GM21526 (cell line): ENCODE results near the gene DENR.
"Not testable (repeated sequence)": the region's sequence is repeated elsewhere in the genome, so short reads cannot be mapped to it uniquely, and the experiment has no call there.

ENCODE experiments used
- ATAC-seq: cut with Tn5 transposase; IDR thresholded peaks from one replicate; pipeline ENCODE4 v1.9.1; 2021; ENCODE audit warnings: moderate library complexity; ENCODE audit not compliant: unreplicated experiment, low FRiP score

Gene DENR

DNA sequence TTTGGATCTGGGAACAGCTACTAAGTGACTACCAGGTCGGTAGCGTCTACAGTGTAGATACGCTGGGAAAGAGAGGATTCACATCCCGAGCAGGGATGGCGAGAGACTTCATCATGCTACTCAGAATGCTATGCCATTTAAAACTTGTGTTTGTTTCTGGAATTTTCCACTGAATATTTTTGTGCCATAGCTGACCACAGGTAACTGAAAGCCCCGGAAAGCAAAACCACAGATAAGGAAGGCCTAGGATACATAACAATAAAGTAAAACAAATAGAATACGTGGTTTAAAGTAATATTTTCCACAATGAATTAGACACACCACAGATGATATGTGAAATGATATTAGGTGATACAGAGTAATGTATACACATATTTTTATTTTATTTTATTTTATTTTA lies 14.1 kb upstream of the DENR start:
- no peak for ATAC-seq

DNA sequence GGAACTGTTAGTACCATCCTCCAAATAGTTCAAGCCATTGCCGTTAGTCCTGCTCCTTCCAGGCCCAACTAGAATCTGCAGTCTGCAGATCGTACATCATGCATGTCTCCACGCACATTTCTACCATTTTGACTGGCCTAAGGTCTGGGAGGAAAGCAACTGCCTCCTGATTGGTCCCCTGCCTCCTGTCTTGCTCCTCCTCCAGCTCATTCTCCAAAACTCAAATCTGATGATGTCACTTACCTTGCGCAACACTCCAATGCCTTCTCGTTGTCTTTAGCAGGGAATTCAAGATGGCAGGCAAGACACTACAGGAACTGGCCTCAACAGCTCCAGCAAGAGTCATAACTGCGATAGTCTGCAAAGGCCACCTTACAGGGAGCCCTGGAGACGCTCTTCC lies 12.3 kb upstream of the DENR start:
- no peak for ATAC-seq

DNA sequence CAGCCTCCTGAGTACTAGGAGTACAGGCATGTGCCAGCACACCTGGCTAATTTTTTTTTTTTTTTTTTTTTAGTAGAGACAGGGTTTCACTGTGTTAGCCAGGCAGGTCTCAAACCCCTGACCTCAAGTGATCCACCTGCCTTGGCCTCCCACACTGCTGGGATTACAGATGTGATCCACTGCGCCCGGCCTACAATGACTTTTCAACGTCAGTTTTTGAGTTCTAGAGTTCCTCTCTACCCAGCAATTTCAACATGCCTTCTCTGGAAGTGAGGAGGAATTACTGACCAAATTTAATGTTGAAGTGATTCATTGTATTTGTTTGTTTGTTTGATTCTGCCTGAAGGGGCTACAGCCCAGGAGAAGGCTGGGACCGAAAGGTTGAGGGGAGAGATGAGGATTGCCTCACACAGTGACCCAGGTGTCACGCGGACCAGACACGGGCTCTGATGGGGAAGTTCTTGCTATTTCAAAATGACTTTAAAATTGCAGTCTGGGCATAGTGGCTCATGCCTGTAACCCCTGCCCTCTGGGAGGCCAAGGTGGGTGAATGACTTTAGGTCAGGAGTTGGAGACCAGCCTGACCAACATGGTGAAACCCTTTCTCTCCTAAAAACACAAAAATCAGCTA lies 8.6 kb upstream of the DENR start:
- ATAC-seq: no peak

DNA sequence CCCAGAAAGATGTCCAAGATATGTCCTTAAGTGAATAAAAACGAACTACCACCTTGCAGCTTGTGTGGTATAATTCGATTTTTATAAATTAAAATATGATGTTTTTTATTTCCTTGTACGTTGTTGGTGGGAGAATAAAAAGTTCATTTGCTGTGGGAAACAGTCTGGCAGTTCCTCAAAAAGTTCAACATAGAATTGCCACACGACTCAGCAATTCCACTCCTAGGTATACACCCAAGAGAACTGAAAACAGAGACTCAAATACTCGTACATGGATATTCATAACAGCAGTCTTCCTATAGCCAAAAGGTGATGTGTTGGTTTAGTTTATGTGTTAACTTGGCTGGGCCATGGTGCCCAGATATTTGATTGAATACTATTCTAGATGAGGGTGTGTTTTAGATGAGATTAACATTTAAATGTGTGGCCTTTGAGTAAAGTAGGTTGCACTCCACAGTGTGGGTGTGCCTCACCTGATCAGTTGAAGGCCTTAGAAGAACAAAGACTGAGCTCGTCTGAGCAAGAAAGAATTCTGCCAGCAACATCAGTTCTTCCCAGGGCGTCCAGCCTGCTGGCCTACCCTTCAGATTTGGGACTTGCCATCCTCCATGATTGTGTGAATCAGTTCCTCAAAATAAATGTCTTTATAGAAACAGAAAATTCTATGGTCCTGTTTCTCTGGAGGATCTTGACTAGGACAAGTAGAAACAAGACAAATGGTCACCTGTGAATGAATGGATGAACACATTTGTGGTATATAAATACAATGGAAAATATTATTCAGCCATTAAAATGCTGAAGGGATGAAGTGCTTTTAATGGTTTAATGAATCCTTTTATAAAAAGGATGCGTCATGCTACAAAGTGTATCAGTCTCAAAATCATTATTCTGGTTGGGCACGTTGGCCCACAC lies 5.1 kb upstream of the DENR start:
- ATAC-seq: no peak

DNA sequence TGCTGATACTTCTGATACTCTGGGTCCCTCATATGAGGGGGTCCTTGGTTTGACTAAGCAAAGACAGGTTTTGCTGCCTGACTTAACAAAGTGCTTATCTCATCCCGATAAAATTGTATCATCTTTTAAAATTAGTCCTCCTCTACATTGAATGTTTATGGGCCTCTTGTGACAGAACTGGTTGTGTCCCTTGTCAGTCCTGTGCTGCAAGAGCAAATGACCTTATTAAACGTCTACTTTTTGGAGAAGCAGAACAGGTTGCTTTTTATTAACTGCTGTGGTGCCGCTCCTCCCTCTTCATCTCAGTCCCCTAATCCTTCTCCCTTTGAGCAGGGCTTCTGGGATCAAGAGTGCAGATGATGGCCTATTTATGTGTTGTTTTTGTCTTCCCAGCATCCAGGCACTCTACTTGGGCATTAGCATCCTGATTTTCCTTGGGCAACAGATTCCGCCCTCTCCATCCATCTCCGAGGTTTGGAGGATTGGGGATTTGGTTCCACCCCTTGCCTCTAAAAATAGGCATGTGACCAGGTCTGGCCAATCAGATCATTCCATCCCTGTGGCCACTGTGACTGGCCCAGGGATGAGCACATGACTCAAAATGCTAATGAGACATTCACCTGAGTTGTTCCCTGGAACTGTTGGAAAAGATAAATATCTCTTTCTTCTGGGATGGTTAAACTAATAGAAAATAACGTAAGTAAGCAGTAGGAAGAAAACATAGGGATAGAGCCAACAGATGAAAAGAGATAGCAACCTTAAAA lies 2.9 kb upstream of the DENR start:
- ATAC-seq: no peak

DNA sequence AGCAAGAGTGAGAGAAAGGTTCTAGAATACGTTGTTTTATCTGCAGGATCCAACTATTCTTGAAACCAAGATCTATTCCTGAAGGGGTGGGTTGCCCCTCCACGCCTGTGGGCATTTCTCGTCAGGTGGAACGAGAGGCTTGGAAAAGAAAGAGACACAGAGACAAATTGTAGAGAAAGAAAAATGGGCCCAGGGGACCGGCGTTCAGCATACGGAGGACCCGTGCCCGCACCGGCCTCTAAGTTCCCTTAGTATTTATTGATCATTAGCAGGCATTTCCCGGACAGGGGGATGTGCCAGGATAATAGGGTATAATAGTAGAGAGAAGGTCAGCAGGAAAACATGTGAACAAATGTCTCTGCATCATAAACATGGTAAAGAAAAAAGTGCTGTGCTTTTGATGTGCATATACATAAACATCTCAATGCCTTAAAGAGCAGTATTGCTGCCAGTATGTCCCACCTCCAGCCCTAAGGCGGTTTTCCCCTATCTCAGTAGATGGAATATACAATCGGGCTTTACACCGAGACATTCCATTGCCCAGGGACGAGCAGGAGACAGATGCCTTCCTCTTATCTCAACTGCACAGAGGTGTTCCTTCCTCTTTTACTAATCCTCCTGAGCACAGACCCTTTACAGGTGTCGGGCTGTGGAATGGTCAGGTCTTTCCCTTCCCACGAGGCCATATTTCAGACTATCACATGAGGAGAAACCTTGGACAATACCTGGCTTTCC lies 1.7 kb upstream of the DENR start:
- not testable (repeated sequence) for ATAC-seq

DNA sequence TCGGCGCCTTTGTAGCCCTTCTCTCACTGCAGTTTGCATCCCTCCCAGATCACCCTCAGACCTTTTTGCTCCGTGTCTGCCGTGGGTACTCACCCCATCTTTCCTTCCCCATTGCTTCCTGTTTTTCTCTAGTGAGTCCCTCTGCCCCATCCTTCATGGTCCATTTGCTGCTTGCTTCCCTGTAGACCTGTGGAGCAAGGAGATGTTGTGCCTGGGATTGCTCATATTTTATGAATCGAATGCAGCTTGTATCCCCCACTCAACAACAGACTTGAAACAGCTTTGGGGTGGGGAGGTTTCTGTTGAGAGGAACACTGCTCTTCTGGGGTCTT lies 661 bp downstream of the DENR start:
- no peak for ATAC-seq

DNA sequence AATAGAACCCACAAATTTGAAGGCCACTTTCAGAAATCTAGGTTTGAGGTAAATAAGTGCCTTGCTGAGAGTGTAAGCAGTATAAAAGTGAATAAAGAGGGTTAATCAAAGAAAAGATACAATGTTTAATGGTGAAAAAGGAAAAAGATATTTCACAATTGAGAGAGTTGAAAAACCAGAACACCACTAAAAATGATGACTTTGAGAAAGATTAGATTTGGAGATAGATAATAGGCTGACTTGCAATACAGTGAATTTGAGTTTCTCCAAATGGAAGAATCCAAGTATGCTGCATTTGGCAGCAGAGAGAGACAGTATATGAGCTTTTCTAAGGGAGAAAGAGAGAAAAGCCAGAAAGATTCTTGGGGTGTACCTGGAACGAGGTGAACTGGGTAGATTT lies 2.2 kb downstream of the DENR start:
- no peak for ATAC-seq

DNA sequence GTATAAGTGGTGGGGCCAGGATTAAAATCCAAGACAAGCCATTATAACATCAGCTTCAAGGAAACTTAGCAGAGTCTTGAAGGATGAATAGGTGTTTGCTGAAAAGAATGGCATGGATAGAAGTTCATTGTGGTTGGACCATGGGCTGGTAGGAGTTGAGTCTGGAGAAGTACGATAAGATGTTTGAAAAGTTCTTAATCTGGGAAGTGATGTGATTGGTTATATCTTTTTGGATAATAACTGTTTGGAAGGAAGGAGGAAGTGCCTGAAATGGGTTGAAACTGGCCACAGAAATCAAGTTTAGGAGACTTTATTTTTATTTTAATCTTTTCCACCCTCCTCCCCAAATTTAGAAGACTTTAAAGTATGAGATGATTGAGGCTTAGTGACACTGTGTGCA lies 4.9 kb downstream of the DENR start:
- no peak for ATAC-seq

DNA sequence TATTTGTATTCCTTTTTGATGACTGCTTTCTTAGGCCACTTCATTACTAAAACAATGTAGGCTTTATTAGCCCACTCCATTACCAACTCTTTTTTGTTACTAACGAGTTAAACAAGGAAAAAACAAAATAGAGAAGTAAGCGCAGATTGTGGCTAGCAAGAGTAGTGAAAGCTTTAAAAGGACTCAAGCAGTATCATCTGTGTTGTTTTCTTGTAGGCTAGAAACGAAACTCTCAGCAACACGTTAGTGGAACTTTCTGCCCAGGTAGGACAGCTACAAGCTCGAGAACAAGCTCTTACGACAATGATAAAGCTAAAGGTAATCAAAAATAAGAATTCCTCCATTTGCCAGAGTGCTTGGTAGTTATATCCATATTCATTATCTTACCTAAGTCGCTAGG lies 32.9 kb downstream of the DENR start:
- no peak for ATAC-seq

DNA sequence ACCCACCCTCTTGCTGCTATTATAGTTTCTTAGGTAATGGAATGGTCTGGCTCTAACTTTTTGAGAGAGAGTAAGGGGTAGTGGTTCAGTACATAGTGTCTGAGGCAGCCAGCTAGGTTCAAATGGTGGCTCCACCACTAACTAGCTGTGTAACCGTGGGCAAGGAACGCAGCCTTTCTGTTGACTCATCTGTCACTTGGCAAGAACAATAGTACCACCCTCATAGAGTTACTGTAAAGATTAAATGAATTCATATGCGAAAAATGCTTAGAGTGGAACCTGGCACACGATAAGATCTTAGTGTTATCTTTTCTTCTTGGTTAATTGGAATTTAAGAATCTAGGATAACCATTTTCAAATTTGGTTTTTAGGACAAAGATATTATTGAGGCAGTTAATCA lies 35.8 kb downstream of the DENR start:
- no peak for ATAC-seq

DNA sequence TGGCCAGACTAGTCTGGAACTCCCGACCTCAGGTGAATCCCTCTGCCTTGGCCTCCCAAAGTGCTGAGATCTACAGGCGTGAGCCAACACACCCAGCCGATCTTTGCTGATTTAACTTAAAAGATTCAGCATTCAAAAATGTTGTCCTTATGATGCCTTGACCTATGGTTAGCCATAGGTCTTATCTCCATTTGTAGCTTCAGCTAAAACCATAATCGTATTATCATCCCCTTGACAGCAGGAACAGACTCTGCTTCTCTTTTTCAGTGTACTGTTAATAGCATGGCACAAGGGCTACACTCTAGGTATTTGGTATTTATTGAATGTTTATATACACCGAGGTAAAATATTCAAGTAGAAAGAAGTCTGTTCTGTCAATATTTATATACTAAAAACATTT lies 37.0 kb downstream of the DENR start:
- no peak for ATAC-seq

DNA sequence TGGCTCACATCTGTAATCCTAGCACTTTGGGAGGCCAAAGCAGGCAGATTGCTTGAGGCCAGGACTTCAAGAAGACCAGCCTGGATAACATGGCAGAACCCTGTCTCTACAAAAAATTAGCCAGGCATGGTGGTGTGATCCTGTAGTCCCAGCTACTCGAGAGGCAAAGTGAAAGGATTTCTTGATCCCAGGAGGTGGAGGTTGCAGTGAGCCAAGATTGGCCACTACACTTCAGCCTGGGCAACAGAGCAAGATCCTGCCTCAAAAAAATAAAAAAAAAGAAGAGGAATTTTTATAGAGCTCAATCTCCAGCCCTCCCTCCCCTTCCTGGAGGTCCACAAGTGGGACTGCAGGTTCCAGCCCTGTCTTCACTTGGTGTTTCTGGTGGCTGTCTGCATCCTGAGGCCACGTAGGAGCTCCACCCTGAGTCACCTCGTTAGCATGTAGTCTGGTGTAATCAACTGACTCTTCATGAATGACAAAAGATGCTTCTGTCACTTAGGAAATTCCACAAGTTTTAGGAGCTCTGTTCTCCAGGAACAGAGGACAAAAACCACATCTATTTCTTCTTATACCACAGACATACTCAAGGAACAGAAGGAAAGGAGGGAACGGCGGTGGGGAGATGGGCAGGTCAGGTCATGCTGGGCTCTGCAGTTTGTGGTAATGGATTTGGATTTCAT lies 37.9 kb downstream of the DENR start:
- no peak for ATAC-seq

DNA sequence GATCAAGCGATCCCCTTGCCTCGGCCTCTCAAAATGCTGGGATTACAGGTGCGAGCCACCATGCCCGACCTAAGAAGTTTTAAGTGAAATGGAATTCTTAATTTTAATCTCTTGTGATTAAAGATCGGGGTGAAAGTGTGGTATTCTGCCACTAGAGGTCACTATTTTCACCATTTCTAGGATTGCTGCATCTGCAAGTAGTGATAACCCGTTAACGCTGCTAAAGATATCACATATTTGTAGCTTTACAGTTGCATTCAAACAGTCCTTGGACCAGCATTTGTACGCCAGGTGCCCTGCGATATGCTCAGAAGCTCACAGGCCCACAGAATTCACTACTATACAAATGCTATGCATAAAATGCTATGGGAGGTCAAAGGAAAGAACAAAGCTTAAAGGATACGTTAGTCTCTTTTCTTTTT lies 41.1 kb downstream of the DENR start:
- ATAC-seq: no peak

DNA sequence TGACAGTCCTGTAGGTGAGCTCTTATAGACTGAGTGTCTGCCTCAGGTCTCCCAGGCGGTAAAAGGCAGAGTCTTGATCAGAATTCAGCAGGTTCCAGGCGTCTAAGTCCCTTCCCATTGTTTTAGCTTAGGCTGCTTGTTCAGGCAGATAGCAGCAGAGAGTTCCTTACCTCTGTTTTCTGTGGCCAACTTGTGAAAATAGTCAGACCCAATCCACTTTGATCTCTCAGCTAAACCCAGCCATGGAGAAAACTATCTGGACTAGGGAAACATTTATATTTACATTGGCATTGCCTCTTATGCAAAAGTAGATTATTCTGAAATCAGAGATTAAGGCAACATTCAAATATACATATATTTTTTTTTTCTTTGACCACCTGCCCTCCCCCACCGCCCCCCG lies 43.2 kb downstream of the DENR start:
- ATAC-seq: no peak

DNA sequence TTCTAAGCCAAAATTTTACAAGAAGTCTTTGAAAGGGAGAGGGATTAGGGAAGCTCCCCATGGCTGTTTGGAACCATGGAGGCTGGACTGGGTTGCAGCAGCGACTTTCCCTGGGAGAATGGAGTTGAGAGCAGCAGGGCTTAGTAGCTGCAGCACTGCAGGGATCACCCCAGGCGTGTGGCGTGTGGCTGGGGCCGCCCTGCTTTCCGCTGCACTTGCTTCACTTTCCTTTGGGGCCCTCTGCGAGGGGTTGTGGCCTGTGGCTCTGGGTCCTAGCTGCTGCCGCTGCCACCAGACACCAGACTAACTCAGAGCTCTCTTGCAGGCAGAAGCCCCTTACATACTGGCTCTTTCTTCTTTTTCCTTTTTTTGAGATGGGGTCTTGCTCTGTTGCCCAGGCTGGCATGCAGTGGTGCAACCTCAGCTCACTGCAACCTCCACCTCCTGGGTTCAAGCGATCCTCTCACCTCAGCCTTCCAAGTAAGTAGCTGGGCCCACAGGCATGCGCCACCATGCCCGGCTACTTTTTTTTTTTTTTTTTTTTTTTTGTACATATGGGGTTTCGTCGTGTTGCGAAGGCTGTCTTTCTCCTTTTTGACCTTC lies 47.1 kb downstream of the DENR start:
- ATAC-seq: no peak

DNA sequence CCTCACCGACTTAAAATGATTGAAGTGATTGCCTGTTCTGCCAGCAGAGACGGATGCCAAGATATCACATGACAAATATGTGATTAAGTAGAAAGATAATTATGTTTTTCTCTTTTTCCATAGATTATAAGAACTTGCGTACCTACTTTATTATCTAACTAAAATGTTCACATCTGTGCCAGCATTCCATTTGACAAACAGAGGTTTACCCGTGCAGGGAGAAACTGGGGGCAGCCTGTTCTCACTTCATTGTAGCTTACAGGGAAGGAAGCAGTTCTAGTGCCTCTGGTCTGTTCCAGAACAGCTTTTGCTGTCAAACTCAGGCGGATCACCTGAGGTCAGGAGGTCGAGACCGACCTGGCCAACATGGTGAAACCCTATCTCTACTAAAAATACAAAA lies 51.3 kb downstream of the DENR start:
- ATAC-seq: no peak

DNA sequence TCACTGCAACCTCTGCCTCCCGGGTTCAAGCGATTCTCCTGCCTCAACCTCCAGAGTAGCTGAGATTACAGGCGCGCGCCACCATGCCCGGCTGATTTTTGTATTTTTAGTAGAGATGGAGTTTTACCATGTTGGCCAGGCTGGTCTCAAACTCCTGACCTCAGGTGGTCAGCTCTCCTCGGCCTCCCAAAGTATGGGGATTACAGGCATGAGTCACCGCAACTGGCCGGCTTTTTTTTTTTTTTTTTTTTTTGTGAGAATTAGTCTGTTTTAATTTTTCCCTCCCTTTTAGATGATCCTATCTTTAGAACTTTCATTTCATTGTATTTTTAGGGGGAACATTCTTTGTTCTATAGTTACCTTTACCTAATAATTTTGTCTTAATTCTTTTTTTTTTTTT lies 52.3 kb downstream of the DENR start:
- not testable (repeated sequence) for ATAC-seq

DNA sequence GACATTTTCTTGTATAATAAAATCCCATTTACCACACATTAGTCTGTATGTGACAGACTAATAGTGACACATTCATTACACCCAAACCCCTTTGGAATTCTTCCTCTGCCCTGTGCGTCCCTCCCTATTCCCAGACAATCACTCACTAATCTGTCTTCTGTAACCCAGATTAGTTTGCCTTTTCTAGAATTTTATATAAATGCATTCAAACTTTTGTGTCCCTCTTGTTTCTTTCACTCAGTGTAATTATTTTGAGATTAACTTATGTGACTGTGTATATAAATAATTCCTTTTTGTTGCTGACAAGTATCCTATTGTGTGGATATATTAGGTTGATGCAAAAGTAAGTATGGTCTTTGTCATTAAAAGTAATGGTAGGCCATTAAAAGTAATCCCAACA lies 55.0 kb downstream of the DENR start:
- ATAC-seq: no peak

DNA sequence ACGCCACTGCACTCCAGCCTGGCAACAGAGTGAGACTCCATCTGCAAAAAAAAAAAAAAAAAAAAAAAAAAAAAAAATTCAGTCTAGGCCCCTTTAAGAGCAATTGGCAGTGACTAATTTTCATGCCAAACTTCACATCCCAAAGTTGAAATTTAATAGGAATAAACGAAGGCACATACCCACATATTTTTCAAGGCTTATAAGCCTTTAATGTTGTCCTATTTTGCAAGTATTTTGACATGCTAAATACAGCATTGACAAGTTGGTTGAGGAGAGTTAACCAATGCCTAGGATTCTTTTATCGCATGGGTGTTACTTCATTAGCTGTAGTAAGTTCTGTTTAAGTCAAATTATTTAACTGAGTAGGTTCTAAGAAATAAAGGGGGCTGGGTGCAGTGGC lies 59.2 kb downstream of the DENR start:
- ATAC-seq: no peak
